DMS79 (cell line): ENCODE measurements around the gene EXOC6B.

Source experiments
- DNase-seq: peaks from one replicate; lab custom pipeline; 2025; lab: John Stamatoyannopoulos, UW

EXOC6B gene

DNA sequence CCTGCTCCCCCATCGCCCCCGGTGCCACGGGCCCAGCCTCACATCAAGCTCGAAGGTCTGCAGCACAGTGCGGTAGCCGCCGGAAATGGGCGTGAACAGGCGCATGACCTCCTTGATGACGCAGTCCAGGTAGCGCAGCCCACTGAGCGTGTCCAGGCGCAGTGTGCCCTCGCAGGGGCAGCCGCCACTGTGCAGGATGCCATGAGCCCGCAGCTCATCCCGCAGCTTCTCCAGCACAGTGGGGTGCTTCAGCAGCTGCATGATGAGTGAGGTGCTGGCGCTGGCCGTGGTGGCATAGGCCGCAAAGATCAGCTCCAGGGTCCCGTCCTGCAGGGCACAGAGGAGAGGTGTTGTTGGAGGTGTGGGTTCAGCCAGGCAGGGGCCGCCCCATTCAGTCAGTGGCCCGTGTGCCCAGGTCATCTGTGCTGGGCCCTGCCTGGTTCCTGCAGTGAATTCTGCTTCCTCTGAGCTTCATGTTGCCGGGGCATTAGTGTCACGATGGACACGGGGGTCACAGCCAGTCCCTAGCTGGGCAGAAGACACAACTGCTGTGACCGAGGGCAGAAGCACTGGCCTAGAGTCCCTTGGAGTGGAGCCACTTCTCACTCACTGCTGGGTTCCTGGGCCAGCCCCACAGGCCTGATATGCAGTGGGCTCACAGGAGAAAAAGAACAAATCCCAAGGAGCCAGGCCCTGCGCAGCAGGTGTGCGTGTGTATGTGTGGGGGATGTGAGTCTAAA is 692.7 kb downstream of the EXOC6B start:
- DNase-seq, result no peak

GRCh38 chr2:72131916-72132841 is 693.7 kb downstream of the EXOC6B start:
- DNase-seq, result no peak

DNA sequence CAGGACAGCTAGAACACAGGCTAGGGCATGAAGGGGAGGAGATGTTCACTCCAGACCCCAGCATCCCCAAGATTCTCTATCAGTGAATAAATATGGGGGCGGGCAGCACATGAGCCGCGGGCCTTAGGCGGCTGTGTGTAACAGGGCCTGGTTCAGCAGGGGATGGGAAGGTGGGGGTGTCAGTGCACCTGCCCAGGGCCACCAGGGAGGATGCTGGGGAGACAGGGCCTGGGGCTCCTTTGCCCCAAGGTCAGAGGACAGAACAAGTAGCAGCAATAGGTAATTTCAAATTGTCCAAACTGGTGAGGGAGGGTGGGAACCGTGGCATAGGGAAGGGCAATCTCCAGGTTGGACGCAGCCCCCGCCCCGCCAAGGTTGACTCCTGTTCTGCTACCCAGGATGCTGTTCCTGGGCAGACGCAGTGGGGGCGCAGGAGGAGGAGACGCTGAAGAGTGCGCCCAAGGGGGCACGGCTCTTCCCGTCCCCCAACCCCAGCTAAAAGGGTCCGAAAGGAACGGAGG is 694.4 kb downstream of the EXOC6B start:
- DNase-seq, result no peak

DNA sequence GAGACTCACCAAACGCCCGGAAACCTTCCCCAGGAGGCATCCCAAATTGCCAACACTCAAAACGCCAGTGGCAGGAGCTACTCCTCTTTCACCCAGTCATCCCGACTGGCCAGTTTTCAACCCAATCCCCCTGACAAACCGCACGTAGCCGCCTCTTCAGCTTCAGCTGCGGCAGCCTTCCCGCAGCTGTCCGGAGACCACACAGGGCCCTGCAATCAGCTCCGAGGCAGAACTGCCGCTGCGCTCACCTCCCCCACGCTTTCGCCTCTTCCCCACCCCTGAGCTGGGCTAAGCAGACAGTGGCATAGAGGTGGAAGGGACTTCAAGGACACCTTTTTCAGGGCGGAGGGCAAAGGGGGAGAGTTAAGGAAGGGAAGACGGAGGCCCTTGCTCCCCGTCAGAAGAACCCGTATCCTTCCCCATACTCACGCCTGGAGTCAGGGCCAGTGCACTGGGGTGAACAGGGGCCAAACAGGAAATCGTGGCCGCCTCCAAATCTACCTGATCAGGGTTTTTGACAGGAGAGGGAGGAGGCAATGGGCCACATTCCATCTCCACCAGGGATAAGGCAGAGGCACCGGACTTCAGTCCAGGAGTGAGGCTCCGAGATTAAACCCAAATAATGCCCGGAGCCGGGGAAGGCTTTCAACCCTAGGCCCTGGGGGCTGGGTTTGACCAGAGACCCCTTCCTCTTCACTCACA is 695.0 kb downstream of the EXOC6B start:
- no peak for DNase-seq

GRCh38 chr2:72129681-72130340 is 696.0 kb downstream of the EXOC6B start:
- DNase-seq, result no peak

DNA sequence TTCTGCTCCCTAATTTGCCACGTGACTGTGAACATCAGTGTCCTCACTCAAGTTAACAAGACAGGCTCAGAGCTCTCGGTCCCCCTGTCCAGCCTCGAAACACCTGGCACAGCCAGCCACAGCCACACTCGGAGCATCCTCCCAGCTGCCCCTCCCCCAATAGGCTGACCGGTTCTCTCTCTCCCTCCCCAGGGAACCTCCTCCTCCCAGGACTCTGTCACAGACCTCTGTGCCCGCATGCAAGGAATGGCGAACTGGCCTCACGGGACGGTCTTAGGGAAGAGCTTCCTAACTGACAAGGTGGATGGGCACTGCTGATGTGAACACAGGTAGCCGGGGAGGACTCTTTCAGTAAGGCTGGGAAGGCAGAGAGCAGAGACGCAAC is 697.0 kb downstream of the EXOC6B start:
- no peak for DNase-seq

DNA sequence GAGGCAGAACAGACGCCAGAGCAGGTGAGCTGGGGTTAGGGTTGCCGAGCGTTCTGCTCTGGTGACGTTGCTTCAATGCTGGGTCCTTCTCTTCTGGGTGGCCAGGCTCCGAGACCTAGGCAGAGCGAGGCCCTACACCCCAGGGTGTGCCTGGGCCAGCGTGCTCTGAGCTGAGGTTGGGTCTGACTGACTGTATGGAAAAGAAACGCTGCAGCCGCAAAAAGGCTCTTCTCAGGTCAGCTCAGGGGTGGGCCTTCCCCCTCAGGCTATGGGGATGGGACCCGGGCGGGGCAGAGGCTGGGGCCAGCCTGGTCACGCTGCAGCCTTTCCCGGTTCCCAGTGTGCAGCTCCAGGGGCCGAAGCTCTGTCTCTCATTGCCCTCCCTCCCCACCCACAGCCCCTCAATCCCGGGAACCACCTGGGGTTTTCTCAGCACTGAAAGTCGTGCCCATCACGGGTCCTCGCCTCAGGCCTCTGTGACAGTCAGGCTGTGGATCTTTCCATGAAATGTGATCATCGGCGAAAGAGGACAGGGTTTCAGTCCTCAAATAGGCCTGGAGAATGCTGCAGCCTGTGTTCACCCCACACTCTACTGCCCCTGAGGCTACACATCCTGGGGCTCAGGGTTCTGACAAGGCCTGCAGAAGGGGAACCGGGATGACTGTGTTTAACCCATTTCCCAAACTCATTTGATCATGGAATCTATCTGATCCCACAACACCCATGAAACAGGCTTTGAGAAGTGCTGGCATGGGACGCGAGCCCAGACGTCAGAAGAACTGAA is 697.6 kb downstream of the EXOC6B start:
- DNase-seq, result no peak

- DNase-seq, result no peak
Observed at GRCh38 chr2:72127401-72128058, 698.3 kb downstream of the EXOC6B start.

- no peak for DNase-seq
Observed at GRCh38 chr2:72126186-72127100, 699.4 kb downstream of the EXOC6B start.
